Psoas muscle (tissue), 8 donors: ENCODE measurements around the gene MGAT3. TPM values are rescaled to one million over a fixed set of nuclear protein-coding genes. Genes with fewer than 3 reads are reported as not detected.

Experiments used
- ATAC-seq, 4 donors: fragments of 200-7000 bp; cut with Tn5 transposase; one replicate each; pipeline ENCODE4 v1.9.1; 2020; ENCODE audit warnings: moderate library complexity in 3 of 4, mild to moderate bottlenecking in 2 of 4
- DNase-seq, 2 donors: peaks; one replicate each; pipeline ENCODE4 v3.0.0-alpha.2; 2020
- H3K27ac ChIP-seq: fragments of 200-600 bp; one replicate; pipeline ENCODE4 v1.8.0; 2022
- H3K27me3 ChIP-seq, 3 donors: fragments of 200-600 bp in 1 of 3; one replicate each; pipeline versions ENCODE4 v1.6.1 to v1.8.0; 2013 to 2022; ENCODE audit warnings: low read length in 2 of 3, mild to moderate bottlenecking in 2 of 3, moderate library complexity in 1 of 3; ENCODE audit not compliant: insufficient read depth in 3 of 3
- H3K36me3 ChIP-seq, 2 donors: fragments of 200-600 bp in 1 of 2; one replicate each; pipeline versions ENCODE4 v1.6.1 to v1.8.0; 2013 to 2022; ENCODE audit warnings: low read depth in 1 of 2, mild to moderate bottlenecking in 1 of 2, moderate library complexity in 1 of 2; ENCODE audit not compliant: insufficient read depth in 1 of 2
- H3K4me1 ChIP-seq: fragments of 200-600 bp; one replicate; pipeline ENCODE4 v1.8.0; 2022
- H3K4me3 ChIP-seq: fragments of 200-600 bp; one replicate; pipeline ENCODE4 v1.8.0; 2022; ENCODE audit warnings: mild to moderate bottlenecking
- H3K9me3 ChIP-seq: fragments of 200-600 bp; one replicate; pipeline ENCODE4 v1.8.0; 2022
- CTCF ChIP-seq: fragments of 200-600 bp; IDR thresholded peaks from one replicate; pipeline ENCODE4 v1.8.0; 2022; ENCODE audit warnings: antibody characterized with exemption
- WGBS, 3 donors: extraction: QIAGEN DNeasy Blood & Tissue Kit; methylation state at CpG; one replicate each; pipeline versions ENCODE4 v1.1.6 to v1.1.7; 2013; 5-methylcytosine and 5-hydroxymethylcytosine counted together
- intact Hi-C, 2 donors: fragments of 100-400 bp; cut with DNase I; formaldehyde crosslinking; loops; one replicate each; pipeline versions ENCODE4 v1.11.0 to v1.14.2; 2022
- polyA plus RNA-seq, 3 donors: library from polyadenylated mRNA; stranded (reverse); fragments of 200-250 nt; gene quantifications; one replicate each; pipeline ENCODE4 v1.2.3, GENCODE V29; 2013
- total RNA-seq, 4 donors: library from RNA; stranded (reverse); fragmentation: NEBNext Ultra II Directional in 2 of 4; extraction: Animal tissue kit (Norgen Biotek cat#: 25700) in 2 of 4; gene quantifications; one replicate each; pipeline versions ENCODE4 v1.2.1 to v1.2.4, GENCODE V29; 2021 to 2023
- donor health status: healthy with polysubstance abuse.
- donor health status: DM: no; HTN: no; CAD: no; lungs with moderate emphysema.
- donor health status: Bipolar disorder and iron deficiency.
- donor health status: healthy.
- donor health status: DM: yes; HTN: yes; CAD: no.
- donor health status: DM: no; HTN: no; CAD: no.
- donor health status: DM: no; HTN: no; CAD: no.
- donor health status: DM: yes; HTN: yes; CAD: no.

The MGAT3 gene
- total and polyA plus RNA-seq, 7 donors = 0.53 to 2.2 (median 1.4) TPM

GRCh38 chr22:39524089-39524752 lies 67.4 kb downstream of the MGAT3 start:
- Histone ChIP-seq H3K36me3 (peaks cover 4 to 48% of the 10 kb centered on the region in 2 donors), H3K27me3 (no peaks in the 10 kb centered on the region), H3K4me1 (peaks cover 29% of the 10 kb centered on the region), H3K27ac (peak overlapping the region; percentile 100), H3K9me3 (no peaks in the 10 kb centered on the region), H3K4me3 (peak overlapping the region; percentile 100)
- TF ChIP-seq CTCF = no peak
- WGBS, 3 donors = 52 to 62% (median 54%) methylated on average over 13 of the region's 13 CpGs
- no peak for ATAC-seq
- intact Hi-C loops = no loop called here
- DNase-seq = peak in 1 of 2 donors; percentile 56

- Histone ChIP-seq H3K4me3 (no peak overlapping the region), H3K27ac (peak overlapping the region; percentile 100), H3K4me1 (peaks cover 37% of the 10 kb centered on the region), H3K27me3 (no peaks in the 10 kb centered on the region), H3K36me3 (peaks cover 4 to 55% of the 10 kb centered on the region in 2 donors), H3K9me3 (no peaks in the 10 kb centered on the region)
- WGBS, 3 donors = 68 to 73% (median 73%) methylated on average over 10 of the region's 10 CpGs
- no peak for ATAC-seq
- intact Hi-C loops = loop anchor here (5.0 kb wide), 5 partner anchors 33 to 353 kb away; partner anchors contain the start of gene RPL3 (in 1 of the 2)
- TF ChIP-seq CTCF = no peak
- DNase-seq = peak in 1 of 2 donors; percentile 45
These were observed 68.2 kb downstream of the MGAT3 start for GRCh38 chr22:39524753-39525657.

GRCh38 chr22:39525658-39525975 lies 68.8 kb downstream of the MGAT3 start:
- no peak for TF ChIP-seq CTCF
- intact Hi-C loops = loop anchor here (5.0 kb wide), 5 partner anchors 33 to 353 kb away; partner anchors contain the start of gene RPL3 (in 1 of the 2)
- Histone ChIP-seq H3K9me3 (no peaks in the 10 kb centered on the region), H3K27ac (peak overlapping the region; percentile 100), H3K36me3 (peaks cover 4 to 60% of the 10 kb centered on the region in 2 donors), H3K27me3 (no peaks in the 10 kb centered on the region), H3K4me3 (no peak overlapping the region), H3K4me1 (peaks cover 42% of the 10 kb centered on the region)
- ATAC-seq (no peak), DNase-seq (peak in 1 of 2 donors; percentile 46)
- 45 to 59% (median 51%) methylated on average over 4 of the region's 4 CpGs for WGBS, 3 donors

GRCh38 chr22:39526736-39527171 lies 69.9 kb downstream of the MGAT3 start:
- Histone ChIP-seq H3K4me3 (no peak overlapping the region), H3K27me3 (no peaks in the 10 kb centered on the region), H3K27ac (peak overlapping the region; percentile 100), H3K36me3 (peaks cover under 1 to 58% of the 10 kb centered on the region in 2 donors), H3K4me1 (peaks cover 52% of the 10 kb centered on the region), H3K9me3 (no peaks in the 10 kb centered on the region)
- 71 to 76% (median 75%) methylated on average over 4 of the region's 4 CpGs for WGBS, 3 donors
- no peak for TF ChIP-seq CTCF
- no peak for ATAC-seq
- intact Hi-C loops = loop anchor here (5.0 kb wide), 5 partner anchors 34 to 354 kb away; partner anchors contain the start of gene RPL3 (in 1 of the 2)
- peak in 1 of 2 donors; percentile 42 for DNase-seq
